Sigmoid colon (tissue), 3 donors: ENCODE results near the gene TMEM139.

Source experiments
- POLR2A ChIP-seq, 2 donors: fragments of 450-650 bp; IDR thresholded peaks; one replicate each; pipeline ENCODE4 v1.6.1; 2016; ENCODE audit warnings: antibody characterized with exemption in 2 of 2, mild to moderate bottlenecking in 2 of 2, moderate library complexity in 2 of 2
- TF ChIP-seq, protein P1 (sequence below), 4 experiments: fragments of 450-650 bp in 3 of 4; fragments of 200-600 bp in 1 of 4; IDR thresholded peaks; one replicate each; pipeline ENCODE4 v1.5.1; 2016 to 2019; ENCODE audit warnings: antibody characterized with exemption in 4 of 4, mild to moderate bottlenecking in 3 of 4, moderate library complexity in 2 of 4

DNA sequence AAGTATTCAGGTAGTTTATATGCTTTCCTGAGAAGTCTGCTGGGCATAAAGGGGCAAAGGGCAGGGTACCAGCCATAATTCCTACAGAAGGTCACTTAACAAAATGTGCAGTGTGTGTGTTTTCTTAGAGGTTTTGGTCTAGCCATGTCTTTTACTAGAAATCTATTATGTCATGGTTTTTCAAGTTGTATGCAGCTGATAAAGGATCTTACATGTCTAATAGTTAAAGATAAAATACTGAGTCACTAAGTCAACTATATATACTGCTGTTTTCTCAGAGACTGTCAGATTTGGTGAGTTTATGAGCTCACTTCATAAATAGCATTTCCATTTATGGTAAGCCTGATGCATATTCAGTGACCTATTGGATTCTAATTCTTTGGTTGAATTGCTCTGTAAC lies 11.1 kb downstream of the TMEM139 start:
- TF ChIP-seq POLR2A (IDR thresholded peaks at IDR 0.05) = no peak
- TF ChIP-seq, protein P1, sequence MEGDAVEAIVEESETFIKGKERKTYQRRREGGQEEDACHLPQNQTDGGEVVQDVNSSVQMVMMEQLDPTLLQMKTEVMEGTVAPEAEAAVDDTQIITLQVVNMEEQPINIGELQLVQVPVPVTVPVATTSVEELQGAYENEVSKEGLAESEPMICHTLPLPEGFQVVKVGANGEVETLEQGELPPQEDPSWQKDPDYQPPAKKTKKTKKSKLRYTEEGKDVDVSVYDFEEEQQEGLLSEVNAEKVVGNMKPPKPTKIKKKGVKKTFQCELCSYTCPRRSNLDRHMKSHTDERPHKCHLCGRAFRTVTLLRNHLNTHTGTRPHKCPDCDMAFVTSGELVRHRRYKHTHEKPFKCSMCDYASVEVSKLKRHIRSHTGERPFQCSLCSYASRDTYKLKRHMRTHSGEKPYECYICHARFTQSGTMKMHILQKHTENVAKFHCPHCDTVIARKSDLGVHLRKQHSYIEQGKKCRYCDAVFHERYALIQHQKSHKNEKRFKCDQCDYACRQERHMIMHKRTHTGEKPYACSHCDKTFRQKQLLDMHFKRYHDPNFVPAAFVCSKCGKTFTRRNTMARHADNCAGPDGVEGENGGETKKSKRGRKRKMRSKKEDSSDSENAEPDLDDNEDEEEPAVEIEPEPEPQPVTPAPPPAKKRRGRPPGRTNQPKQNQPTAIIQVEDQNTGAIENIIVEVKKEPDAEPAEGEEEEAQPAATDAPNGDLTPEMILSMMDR (IDR thresholded peaks at IDR 0.05) = no peak
